GM12891 (cell line): ENCODE results near the gene GALNT10.

Source experiments
- PAX5 ChIP-seq: IDR thresholded peaks from 2 replicates; pipeline ENCODE4 v1.6.1; 2011; ENCODE audit warnings: low read length, moderate library complexity, mild to moderate bottlenecking; ENCODE audit not compliant: insufficient read depth, severe bottlenecking
- POLR2A ChIP-seq: IDR thresholded peaks from 2 replicates; pipeline ENCODE4 v1.6.1; 2011; ENCODE audit warnings: low read depth, low read length, control low read depth
- POLR2AphosphoS5 ChIP-seq: IDR thresholded peaks from 2 replicates; pipeline ENCODE4 v1.6.1; 2011; ENCODE audit warnings: low read depth, low read length, control low read depth
- POU2F2 ChIP-seq: IDR thresholded peaks from 2 replicates; pipeline ENCODE4 v1.6.1; 2011; ENCODE audit warnings: low read depth, mild to moderate bottlenecking, control low read depth, low read length, moderate library complexity
- SPI1 ChIP-seq: IDR thresholded peaks from 2 replicates; pipeline ENCODE4 v1.6.1; 2011; ENCODE audit warnings: low read depth, low read length, control low read depth
- TAF1 ChIP-seq: IDR thresholded peaks from 2 replicates; pipeline ENCODE4 v1.6.1; 2011; ENCODE audit warnings: low read depth, low read length, control low read depth

DNA sequence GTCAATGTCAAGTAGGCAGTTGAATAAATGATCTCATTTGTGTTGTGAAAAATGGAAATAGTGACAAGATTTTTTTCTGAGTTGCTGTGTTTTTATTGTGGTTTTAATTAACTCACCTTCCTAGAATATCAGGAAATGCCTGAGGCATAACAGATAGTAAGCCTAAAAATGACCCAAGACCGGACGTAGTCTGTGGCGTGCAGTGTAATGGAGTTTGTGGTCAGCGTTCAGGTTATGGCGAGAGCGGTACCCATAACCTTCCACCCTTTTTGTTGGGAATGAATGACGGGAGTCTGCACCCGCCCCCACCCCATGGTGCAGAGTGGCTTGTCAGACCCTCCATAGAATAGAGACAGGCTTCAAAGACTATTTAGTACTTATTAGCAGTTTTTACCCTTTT, 119.3 kb downstream of the GALNT10 start:
- no peak for TF ChIP-seq POLR2A
- TF ChIP-seq POU2F2, result no peak
- TF ChIP-seq PAX5, result no peak
- TF ChIP-seq POLR2AphosphoS5, result no peak
- TF ChIP-seq SPI1, result no peak
- no peak for TF ChIP-seq TAF1
